T-helper 2 cell treated with Interferon-gamma antibody and Interleukin-4, amounts not matched to agents 5 μg/mL and 100 μg/mL, for 36 hours (primary cell): Measurements from ENCODE around the gene IL12RB2.
A peak's percentile ranks its signal among the peaks of the same experiment; 100 is the strongest.

Source experiments
- DNase-seq: peaks from one replicate; pipeline ENCODE4 v3.0.0; 2021; ENCODE audit warnings: low spot score
- H3K27ac Mint-ChIP-seq: one replicate; pipeline ENCODE4 v1.8.0; 2021; ENCODE audit warnings: mild to moderate bottlenecking, mixed read lengths
- H3K27me3 Mint-ChIP-seq: one replicate; pipeline ENCODE4 v1.8.0; 2021; ENCODE audit warnings: low read depth, mixed read lengths
- H3K36me3 Mint-ChIP-seq: one replicate; pipeline ENCODE4 v1.8.0; 2021; ENCODE audit warnings: low read depth, mixed read lengths
- H3K4me1 Mint-ChIP-seq: one replicate; pipeline ENCODE4 v1.8.0; 2021; ENCODE audit warnings: low read depth, mixed read lengths
- H3K4me3 Mint-ChIP-seq: one replicate; pipeline ENCODE4 v1.8.0; 2022; ENCODE audit warnings: mild to moderate bottlenecking, moderate library complexity, mixed read lengths
- H3K9me3 Mint-ChIP-seq: one replicate; pipeline ENCODE4 v1.8.0; 2021; ENCODE audit warnings: mixed read lengths

IL12RB2 gene

DNA sequence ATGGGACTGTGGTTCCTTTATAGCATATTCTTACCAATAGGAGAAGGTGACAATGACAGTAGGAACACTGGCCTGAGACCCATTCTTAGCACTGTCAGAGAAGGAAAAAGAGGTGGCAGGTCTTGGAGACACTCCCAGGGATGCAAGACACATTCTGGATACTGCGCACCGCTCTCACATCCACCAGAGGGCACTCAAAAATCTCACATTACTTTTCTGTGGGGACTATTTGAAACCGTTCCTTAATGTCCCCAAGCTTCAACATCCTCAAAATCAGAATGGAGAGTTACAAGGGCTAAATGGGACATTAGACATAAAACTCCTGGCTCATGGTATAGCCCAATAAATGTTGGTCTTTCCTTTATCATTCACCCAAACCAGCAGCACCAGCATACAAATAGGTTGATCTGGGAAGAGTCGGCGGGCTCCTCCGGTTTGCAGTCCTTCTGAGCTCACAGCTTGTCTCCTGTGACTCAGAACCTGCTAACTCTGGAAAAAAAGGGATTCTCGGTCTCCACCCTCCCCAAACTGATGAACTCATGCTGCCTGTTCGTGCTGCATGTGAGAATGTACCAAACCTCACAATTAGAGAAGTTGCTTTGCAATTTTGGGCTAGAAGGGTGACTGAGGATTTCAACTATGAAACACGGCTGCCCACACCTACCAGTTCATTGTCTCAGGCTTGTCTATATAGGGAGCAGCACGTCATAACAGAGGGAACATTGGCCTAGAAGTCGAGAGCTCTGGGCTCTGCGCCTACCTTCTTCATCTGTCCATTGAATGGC, 40.2 kb downstream of the IL12RB2 start:
- no peaks in the 10 kb centered on the region for H3K27me3 Mint-ChIP-seq
- H3K27ac Mint-ChIP-seq: no peak overlapping the region
- no peak overlapping the region for H3K4me3 Mint-ChIP-seq
- peaks cover 21% of the 10 kb centered on the region for H3K4me1 Mint-ChIP-seq
- no peak for DNase-seq
- H3K36me3 Mint-ChIP-seq: peaks cover 13% of the 10 kb centered on the region
- H3K9me3 Mint-ChIP-seq: no peaks in the 10 kb centered on the region

DNA sequence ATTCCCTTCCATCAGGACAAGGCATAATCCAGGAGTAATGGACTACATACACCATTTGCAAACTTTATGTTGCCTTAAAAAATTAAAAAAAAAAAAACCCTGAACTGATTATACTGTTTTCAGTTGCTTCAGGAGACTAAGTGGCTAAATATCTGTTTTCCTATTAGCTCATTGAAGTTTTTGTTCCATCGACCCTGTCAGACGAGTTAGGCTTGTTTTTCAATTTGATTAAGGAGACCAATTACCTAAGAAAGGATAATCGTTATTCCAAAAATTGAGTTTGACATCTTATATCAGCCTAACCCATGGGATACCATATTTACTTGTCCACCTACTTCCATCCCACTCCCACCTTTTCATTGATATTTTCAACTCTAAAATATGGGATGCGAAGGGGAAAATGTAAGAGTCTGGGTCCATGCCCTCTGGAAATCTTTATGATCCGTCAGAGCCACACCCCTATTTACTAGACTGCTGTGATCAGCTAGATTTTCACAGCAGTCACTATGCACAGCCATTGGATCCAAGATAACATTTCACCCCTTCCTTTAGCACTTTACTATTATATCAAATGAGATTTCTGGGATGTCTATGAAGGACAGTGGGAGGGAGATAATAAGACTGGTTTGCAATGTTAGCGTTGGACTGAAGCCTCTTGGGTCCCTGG, 41.0 kb downstream of the IL12RB2 start:
- no peak for DNase-seq
- Mint-ChIP-seq H3K4me1 (peaks cover 16% of the 10 kb centered on the region), H3K27me3 (no peaks in the 10 kb centered on the region), H3K36me3 (peaks cover 16% of the 10 kb centered on the region), H3K4me3 (no peak overlapping the region), H3K27ac (no peak overlapping the region), H3K9me3 (no peaks in the 10 kb centered on the region)

DNA sequence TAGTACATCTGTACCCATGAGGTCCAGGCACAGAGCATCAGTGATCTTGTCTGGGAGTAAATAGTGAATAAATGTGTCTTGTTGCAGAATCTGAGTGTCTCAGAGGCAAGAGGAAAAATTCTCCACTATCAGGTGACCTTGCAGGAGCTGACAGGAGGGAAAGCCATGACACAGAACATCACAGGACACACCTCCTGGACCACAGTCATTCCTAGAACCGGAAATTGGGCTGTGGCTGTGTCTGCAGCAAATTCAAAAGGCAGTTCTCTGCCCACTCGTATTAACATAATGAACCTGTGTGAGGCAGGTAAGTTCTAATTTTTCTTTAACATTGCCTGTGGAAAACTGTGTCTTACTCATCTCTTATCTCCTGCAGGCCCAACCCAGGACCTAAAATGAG, 43.1 kb downstream of the IL12RB2 start:
- peak; percentile 43 for DNase-seq
- H3K4me3 Mint-ChIP-seq: no peak overlapping the region
- peak overlapping the region; percentile 42 for H3K27ac Mint-ChIP-seq
- no peaks in the 10 kb centered on the region for H3K27me3 Mint-ChIP-seq
- H3K9me3 Mint-ChIP-seq: no peaks in the 10 kb centered on the region
- peaks cover 28% of the 10 kb centered on the region for H3K36me3 Mint-ChIP-seq
- H3K4me1 Mint-ChIP-seq: peaks cover 16% of the 10 kb centered on the region

DNA sequence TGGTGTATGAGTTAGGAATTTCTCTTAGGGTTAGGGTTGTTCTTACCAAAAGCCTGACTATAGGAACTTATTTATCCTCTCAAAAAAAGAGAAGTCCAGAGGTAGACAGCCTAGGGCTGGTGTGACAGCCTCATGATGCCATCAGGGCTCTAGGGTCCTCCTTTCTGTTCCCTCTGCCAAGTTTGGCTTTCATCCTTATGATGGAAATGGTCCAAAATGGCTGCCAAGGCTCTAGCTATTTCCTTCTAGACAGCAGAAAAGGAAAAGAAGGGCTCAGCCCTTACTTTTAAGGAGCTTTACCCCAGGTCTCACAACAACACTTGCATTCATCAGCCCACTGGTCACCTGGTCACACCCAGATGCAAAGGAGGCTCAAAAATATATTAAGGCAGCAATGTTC, 44.5 kb downstream of the IL12RB2 start:
- Mint-ChIP-seq H3K4me1 (peaks cover 13% of the 10 kb centered on the region), H3K36me3 (peaks cover 32% of the 10 kb centered on the region), H3K4me3 (no peak overlapping the region), H3K27ac (no peak overlapping the region), H3K9me3 (no peaks in the 10 kb centered on the region), H3K27me3 (no peaks in the 10 kb centered on the region)
- no peak for DNase-seq

DNA sequence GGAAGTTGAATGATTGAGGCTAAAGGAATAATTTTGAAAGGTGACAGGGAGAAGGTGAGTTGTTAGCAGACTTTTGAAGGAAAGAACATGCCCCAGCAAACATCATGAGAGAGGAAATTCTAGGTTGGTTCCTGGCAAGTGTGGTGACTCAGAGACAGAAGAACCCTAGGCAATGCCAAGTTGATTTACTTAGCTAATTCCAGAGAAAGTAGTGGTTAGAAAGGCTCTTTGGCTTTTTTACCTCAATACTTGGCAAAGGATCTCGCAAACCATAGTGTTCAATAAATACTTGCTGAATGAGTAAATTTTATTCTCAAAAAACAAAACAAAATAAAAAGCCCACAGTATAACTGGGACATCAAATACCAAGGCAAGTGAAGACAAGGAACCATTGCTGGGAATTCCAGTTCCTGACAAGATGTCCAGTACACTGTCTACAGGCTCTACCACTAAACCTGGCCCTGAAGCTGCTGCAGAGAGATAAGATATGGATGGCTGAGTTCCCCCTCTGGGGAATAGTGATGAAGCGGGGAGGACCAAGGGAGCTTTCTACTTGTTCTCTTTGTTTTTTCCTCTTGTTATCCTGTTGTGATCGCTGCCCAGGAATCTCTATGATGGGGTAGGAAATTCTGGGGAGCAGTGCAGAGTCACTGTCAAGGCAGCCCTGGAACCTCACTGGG, 48.2 kb downstream of the IL12RB2 start:
- Mint-ChIP-seq H3K27me3 (no peaks in the 10 kb centered on the region), H3K4me1 (peaks cover 11% of the 10 kb centered on the region), H3K27ac (no peak overlapping the region), H3K4me3 (no peak overlapping the region), H3K9me3 (no peaks in the 10 kb centered on the region), H3K36me3 (peaks cover 46% of the 10 kb centered on the region)
- no peak for DNase-seq

DNA sequence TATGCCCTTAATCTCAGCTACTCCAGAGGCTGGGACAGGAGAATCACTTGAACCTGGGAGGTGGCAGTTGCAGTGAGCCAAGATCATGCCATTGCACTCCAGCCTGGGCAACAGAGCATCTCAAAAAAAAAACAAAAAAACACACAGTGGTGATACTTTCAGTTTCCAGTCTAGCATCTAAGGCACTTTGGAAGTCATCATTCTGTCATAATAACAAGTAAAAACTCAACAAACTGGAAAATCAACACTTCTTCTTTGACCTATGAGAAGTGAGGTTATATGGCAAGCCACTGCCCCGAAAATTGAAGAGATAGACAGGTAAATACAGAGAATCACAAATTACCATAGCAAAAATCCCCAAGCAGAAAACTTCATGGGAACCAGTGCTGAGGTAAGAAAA, 51.9 kb downstream of the IL12RB2 start:
- no peaks in the 10 kb centered on the region for H3K9me3 Mint-ChIP-seq
- H3K36me3 Mint-ChIP-seq: peaks cover 40% of the 10 kb centered on the region
- no peak for DNase-seq
- no peak overlapping the region for H3K27ac Mint-ChIP-seq
- no peaks in the 10 kb centered on the region for H3K27me3 Mint-ChIP-seq
- H3K4me3 Mint-ChIP-seq: no peak overlapping the region
- H3K4me1 Mint-ChIP-seq: peaks cover 14% of the 10 kb centered on the region

DNA sequence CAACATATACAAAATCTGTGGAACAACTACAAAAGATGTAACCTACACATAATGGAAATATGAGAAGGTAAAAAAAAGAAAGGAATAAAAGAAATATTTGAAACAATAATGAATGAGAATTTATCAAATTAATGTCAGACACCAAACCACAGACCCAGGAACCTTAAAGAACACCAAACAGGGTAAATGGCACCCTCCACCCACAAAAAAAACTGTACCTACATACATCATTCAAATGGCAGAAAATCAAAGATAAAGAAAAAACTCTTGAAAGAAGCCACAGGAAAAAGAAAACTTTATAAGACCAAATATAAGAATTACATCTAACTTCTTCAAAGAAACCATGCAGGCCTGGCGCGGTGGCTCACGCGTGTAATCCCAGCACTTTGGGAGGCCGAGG, 54.0 kb downstream of the IL12RB2 start:
- Mint-ChIP-seq H3K4me1 (peaks cover 11% of the 10 kb centered on the region), H3K9me3 (no peaks in the 10 kb centered on the region), H3K27ac (no peak overlapping the region), H3K27me3 (no peaks in the 10 kb centered on the region), H3K4me3 (no peak overlapping the region), H3K36me3 (peaks cover 36% of the 10 kb centered on the region)
- DNase-seq: no peak

DNA sequence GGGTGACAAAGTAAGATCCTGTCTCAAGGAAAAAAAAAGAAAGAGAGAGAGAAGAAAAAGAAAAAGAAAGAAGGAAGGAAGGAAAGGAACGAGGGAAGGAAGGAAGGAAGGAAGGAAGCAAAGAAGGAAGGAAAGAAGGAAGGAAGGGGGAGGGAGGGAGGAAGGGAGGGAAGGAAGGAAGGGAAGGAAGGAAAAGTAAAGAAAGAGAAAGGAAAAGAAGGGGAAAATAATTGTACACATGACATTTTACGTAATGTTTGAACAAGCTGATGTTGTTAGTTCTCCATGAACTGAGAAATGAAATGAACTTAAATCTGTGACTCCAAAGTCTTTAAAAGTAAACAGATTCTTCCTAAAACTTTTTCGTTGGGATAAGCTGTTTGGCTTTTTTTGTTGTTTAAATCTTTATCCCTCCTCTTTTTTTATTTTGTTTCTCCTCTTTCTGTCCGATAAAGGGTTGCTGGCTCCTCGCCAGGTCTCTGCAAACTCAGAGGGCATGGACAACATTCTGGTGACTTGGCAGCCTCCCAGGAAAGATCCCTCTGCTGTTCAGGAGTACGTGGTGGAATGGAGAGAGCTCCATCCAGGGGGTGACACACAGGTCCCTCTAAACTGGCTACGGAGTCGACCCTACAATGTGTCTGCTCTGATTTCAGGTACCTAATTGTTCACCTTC, 59.8 kb downstream of the IL12RB2 start:
- Mint-ChIP-seq H3K27ac (peak overlapping the region; percentile 16), H3K9me3 (no peaks in the 10 kb centered on the region), H3K4me3 (no peak overlapping the region), H3K27me3 (no peaks in the 10 kb centered on the region), H3K36me3 (peaks cover 38% of the 10 kb centered on the region), H3K4me1 (no peaks in the 10 kb centered on the region)
- DNase-seq: no peak

DNA sequence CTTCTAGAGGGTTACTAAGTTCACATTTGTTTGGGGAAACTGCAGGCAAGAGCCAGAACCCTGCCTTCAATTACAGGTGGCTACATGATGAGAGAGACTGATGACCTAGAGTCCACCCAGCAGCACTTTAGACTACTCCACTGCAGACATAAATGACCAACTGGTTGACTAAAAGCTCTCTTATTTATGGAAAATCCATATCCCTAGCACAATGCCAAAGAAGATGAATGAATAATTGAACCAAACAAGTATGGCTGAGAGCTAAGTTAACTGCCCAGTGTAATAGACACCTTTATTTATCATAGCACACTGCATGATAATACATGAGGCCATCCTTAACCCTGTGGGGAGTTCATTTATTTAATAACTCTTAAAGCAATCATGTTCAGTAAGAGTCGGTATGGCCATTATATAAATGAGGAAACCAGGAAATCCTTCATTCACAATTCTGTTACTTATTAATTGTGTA, 60.4 kb downstream of the IL12RB2 start:
- H3K9me3 Mint-ChIP-seq: no peaks in the 10 kb centered on the region
- no peaks in the 10 kb centered on the region for H3K27me3 Mint-ChIP-seq
- H3K36me3 Mint-ChIP-seq: peaks cover 38% of the 10 kb centered on the region
- DNase-seq: no peak
- H3K27ac Mint-ChIP-seq: no peak overlapping the region
- no peak overlapping the region for H3K4me3 Mint-ChIP-seq
- no peaks in the 10 kb centered on the region for H3K4me1 Mint-ChIP-seq

DNA sequence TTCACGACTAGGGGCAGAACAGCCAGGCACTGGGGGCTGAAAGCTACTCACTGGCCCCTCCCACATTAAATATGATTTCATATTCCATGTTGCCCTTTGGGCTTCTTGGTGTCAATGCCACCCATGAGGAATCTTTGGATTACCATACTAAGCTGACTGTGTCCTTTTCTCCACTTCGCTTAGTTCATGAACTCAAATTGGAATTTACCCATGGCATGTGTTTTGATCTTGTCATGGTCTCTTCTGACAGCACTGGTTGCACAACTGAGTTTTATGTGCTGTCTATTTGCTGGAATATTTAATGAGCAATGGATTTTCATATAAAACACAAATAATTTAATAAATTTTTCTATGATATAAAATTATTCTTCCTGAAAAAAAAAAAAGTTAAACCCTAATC, 63.4 kb downstream of the IL12RB2 start:
- Mint-ChIP-seq H3K27ac (no peak overlapping the region), H3K4me1 (peaks cover under 1% of the 10 kb centered on the region), H3K36me3 (peaks cover 43% of the 10 kb centered on the region), H3K27me3 (no peaks in the 10 kb centered on the region), H3K4me3 (no peak overlapping the region), H3K9me3 (no peaks in the 10 kb centered on the region)
- no peak for DNase-seq

DNA sequence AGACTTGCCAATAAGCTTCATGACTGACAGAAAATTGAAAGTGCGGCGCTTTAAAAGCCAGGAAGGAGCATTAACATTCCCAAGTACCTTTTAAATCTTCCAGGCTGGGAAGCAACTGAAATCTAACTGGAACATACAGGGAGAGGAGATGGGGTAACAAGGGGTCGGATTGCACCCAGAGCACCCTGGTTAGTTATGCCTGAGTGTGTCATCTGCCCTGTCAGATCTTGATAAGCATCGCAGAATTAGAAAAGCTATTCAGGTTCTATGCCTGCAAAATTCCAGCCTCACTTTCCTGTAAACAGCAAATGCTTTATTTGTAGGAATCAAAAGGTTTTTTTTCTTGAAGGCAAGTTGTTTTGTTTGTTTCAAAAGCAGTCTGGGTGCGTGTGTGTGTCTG, 64.0 kb downstream of the IL12RB2 start:
- no peaks in the 10 kb centered on the region for H3K9me3 Mint-ChIP-seq
- no peak overlapping the region for H3K4me3 Mint-ChIP-seq
- no peak for DNase-seq
- no peaks in the 10 kb centered on the region for H3K27me3 Mint-ChIP-seq
- H3K36me3 Mint-ChIP-seq: peaks cover 49% of the 10 kb centered on the region
- H3K27ac Mint-ChIP-seq: no peak overlapping the region
- peaks cover 7% of the 10 kb centered on the region for H3K4me1 Mint-ChIP-seq

DNA sequence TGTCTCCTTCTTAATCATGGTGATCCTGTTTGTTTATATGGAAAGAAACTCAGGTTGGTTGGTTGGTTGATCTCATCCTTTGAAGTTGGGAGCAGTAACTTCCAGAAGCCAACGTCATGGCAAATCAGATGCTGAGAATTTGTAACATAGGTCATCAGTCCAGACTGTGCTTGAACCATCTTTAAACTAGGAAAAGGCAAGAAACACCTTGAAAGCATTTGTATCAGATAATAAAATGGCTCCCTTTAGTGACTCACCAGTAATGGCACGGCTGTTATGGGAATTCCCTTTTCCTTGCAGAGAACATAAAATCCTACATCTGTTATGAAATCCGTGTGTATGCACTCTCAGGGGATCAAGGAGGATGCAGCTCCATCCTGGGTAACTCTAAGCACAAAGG, 64.5 kb downstream of the IL12RB2 start:
- Mint-ChIP-seq H3K36me3 (peaks cover 49% of the 10 kb centered on the region), H3K27ac (no peak overlapping the region), H3K4me3 (no peak overlapping the region), H3K9me3 (no peaks in the 10 kb centered on the region), H3K27me3 (no peaks in the 10 kb centered on the region), H3K4me1 (peaks cover 7% of the 10 kb centered on the region)
- DNase-seq: no peak

DNA sequence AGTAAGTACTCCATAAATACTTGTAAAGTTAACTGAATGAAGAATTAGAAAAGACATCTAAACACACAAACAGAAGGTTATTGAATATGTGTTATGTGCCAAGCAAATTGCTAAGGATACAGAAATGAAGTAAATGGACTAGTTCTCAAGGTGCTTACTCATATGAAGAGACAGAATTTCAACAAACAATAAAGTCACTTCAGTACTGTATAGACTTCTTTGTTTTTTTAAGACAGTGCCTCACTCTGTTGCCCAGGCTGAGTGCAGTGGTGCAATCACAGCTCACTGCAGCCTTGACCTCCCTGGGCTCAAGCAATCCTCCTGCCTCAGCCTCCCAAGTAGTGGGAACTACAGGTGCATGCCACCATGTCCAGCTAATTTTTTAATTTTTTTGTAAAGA, 65.2 kb downstream of the IL12RB2 start:
- Mint-ChIP-seq H3K9me3 (no peaks in the 10 kb centered on the region), H3K36me3 (peaks cover 50% of the 10 kb centered on the region), H3K27ac (no peak overlapping the region), H3K4me3 (no peak overlapping the region), H3K27me3 (no peaks in the 10 kb centered on the region), H3K4me1 (peaks cover 11% of the 10 kb centered on the region)
- no peak for DNase-seq

DNA sequence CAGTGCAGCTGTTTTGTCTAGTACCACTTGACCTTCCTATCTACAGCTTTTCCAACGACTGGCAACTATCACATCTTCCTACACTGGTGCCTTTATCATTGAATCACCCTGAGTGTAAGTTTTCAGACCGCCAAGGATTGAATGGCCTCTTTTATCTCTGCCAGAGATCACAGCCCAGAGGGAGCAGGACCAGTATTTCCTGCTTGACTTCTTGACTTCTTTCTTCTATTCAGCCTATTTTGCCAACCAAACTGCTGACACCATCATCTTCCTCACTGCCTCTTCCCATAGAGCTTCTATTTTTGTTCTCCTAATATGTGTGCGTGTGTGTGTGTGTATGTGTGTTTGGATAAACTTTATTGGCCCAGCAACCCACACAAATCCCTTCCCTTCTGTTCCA, 68.7 kb downstream of the IL12RB2 start:
- Mint-ChIP-seq H3K36me3 (peaks cover 57% of the 10 kb centered on the region), H3K4me3 (no peak overlapping the region), H3K9me3 (peaks cover 8% of the 10 kb centered on the region), H3K4me1 (peaks cover 11% of the 10 kb centered on the region), H3K27ac (no peak overlapping the region), H3K27me3 (no peaks in the 10 kb centered on the region)
- DNase-seq: no peak
